Heart right ventricle (tissue), 16 donors: ENCODE results near the gene IGFBP7. TPM values are rescaled to one million over a fixed set of nuclear protein-coding genes. Genes with fewer than 3 reads are reported as not detected.

ENCODE experiments used
- ATAC-seq, 8 donors: fragments of 200-7000 bp; cut with Tn5 transposase; one replicate each; pipeline ENCODE4 v1.9.1; 2020; ENCODE audit warnings: mild to moderate bottlenecking in 8 of 8, moderate library complexity in 8 of 8, moderate number of reproducible peaks in 1 of 8
- DNase-seq, 2 donors: peaks; one replicate each; pipeline ENCODE4 v3.0.0-alpha.2; 2020
- H3K27ac ChIP-seq, 10 donors: fragments of 200-600 bp; sonication (generic) in 2 of 10; one replicate each; pipeline versions ENCODE4 v1.5.0 to v1.8.0; 2020 to 2022; ENCODE audit warnings: mild to moderate bottlenecking in 3 of 10
- H3K27me3 ChIP-seq, 7 donors: fragments of 200-600 bp; one replicate each; pipeline ENCODE4 v1.8.0; 2021 to 2022; ENCODE audit warnings: mild to moderate bottlenecking in 2 of 7
- H3K36me3 ChIP-seq, 9 donors: fragments of 200-600 bp; sonication (generic) in 1 of 9; one replicate each; pipeline versions ENCODE4 v1.5.0 to v1.8.0; 2020 to 2022; ENCODE audit warnings: mild to moderate bottlenecking in 2 of 9
- H3K4me1 ChIP-seq, 9 donors: fragments of 200-600 bp; sonication (generic) in 1 of 9; one replicate each; pipeline versions ENCODE4 v1.5.0 to v1.8.0; 2020 to 2022; ENCODE audit warnings: mild to moderate bottlenecking in 4 of 9
- H3K4me3 ChIP-seq, 10 donors: fragments of 200-600 bp; sonication (generic) in 2 of 10; one replicate each; pipeline versions ENCODE4 v1.5.0 to v1.8.0; 2020 to 2022; ENCODE audit warnings: mild to moderate bottlenecking in 7 of 10, moderate library complexity in 2 of 10
- H3K9me3 ChIP-seq, 11 donors: fragments of 200-600 bp in 10 of 11; sonication (generic) in 2 of 11; one replicate each; pipeline versions ENCODE4 v1.5.0 to v1.8.0; 2013 to 2022; ENCODE audit warnings: mild to moderate bottlenecking in 2 of 11, control low read depth in 1 of 11, moderate library complexity in 1 of 11
- WGBS, 2 donors: extraction: QIAGEN DNeasy Blood & Tissue Kit; methylation state at CpG; one replicate each; pipeline ENCODE4 v1.1.7; 2013; ENCODE audit warnings: inconsistent platforms in 1 of 2; 5-methylcytosine and 5-hydroxymethylcytosine counted together
- intact Hi-C, 10 donors: fragments of 100-400 bp; cut with DNase I; formaldehyde crosslinking; loops; one replicate each; pipeline versions ENCODE4 v1.11.1 to v1.14.2; 2022
- polyA plus RNA-seq, 2 donors: library from polyadenylated mRNA; stranded (reverse); fragments of 200-250 nt; gene quantifications; one replicate each; pipeline ENCODE4 v1.2.3, GENCODE V29; 2013
- total RNA-seq, 10 donors: library from RNA; stranded (reverse); fragmentation: NEBNext Ultra II Directional in 3 of 10; extraction: Animal tissue kit (Norgen Biotek cat#: 25700) in 3 of 10; gene quantifications; one replicate each; pipeline versions ENCODE4 v1.2.1 to v1.2.4, GENCODE V29; 2021 to 2023
- TF ChIP-seq, protein P1 (sequence below), 9 donors: fragments of 200-600 bp; sonication (generic) in 2 of 9; IDR thresholded peaks; one replicate each; pipeline versions ENCODE4 v1.5.0 to v1.8.0; 2021 to 2022; ENCODE audit warnings: antibody characterized with exemption in 9 of 9, mild to moderate bottlenecking in 5 of 9, moderate library complexity in 1 of 9
- donor health status: Arrhythmogenic right ventricular cardiomyopathy.
- donor health status: ischemic (EF 13 %, LVEDD 7.1; RV severe dilation, severe dysfunction).
- donor health status: healthy with polysubstance abuse.
- donor health status: DM: no; HTN: yes; CAD: no.
- donor health status: DM: no; HTN: no; CAD: no.
- donor health status: ischemic (EF 25% LVEDD 6.9; RV normal size, moderate dysfunction).
- donor health status: ischemic (EF 25% LVEDD 5.7; RV mildly dilated, moderate dysfunction).
- donor health status: healthy.
- donor health status: DM: yes; HTN: yes; CAD: no.
- donor health status: Ischemic cardiomyopathy.
- donor health status: ischemic (EF 35%, LVEDD 5.7; RV mildly dilated, moderate dysfunction).
- donor health status: nonischemic (EF 11% LVEDD 7.7; RV severe dilation, severe dysfunction).
- donor health status: DM: yes; HTN: yes; CAD: no.
- donor health status: PGD.
- donor health status: ischemic (EF 29% LVEDD 5.4; RV normal size, mild dysfunction).
- donor health status: nonischemic (EF 23%, LVEDD 6.1; RV moderate dilation, normal function).

The IGFBP7 gene
- total and polyA plus RNA-seq, 12 donors = 498 to 1,251 (median 626) TPM

DNA sequence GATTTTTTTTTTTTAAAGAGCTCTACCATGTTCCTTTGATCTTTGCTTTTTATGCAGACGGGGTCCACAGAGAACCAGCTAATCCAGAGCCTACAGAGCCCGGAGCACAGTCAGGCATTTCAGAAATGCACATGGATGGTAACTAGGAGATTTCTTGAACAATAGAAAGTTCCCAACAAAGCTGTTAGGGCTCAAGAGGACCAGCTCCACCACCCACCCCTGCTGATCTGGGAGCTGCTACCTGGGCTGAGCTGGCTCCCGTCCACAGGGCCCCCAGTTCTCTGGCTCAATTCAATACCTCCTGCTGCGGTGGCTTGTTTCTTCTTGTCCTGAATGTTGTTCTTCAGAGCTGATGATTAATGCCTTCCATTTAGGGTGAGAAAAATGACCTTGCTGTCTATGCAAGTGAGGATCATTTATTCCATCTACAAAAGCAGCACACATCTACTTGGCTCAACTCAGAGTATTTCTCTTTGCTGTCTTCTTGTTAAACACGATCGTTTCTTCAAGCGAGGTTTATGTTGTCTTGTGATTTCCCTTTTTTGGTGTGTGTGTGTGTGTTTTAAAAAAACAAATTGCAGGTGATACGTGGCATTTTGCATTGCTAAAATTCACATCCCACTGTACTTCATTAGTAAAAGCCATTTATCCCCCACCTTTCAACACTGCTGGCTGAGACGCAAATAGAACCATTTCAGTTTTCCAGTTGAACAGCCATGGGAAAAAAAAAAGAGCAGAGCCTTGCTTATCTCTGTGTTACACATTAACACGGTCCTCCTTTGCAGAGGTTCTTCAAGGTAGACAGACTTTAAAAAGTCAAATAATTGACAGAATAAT, 31.3 kb downstream of the IGFBP7 start:
- peaks cover 0 to 23% (median 0%) of the 10 kb centered on the region in 9 donors for H3K36me3 ChIP-seq
- H3K9me3 ChIP-seq = no peaks in the 10 kb centered on the region
- DNase-seq (no peak), ATAC-seq (peak in 5 of 8 donors; percentile 6 to 67 (median 52))
- intact Hi-C loops = loop anchor here in 1 of 10 donors (2.0 kb wide), 1 partner anchor 32 kb away; the partner anchor contains the start of gene IGFBP7
- peaks cover 14 to 100% (median 95%) of the 10 kb centered on the region in 9 donors for H3K4me1 ChIP-seq
- no peaks in the 10 kb centered on the region for H3K27me3 ChIP-seq
- TF ChIP-seq, protein P1, sequence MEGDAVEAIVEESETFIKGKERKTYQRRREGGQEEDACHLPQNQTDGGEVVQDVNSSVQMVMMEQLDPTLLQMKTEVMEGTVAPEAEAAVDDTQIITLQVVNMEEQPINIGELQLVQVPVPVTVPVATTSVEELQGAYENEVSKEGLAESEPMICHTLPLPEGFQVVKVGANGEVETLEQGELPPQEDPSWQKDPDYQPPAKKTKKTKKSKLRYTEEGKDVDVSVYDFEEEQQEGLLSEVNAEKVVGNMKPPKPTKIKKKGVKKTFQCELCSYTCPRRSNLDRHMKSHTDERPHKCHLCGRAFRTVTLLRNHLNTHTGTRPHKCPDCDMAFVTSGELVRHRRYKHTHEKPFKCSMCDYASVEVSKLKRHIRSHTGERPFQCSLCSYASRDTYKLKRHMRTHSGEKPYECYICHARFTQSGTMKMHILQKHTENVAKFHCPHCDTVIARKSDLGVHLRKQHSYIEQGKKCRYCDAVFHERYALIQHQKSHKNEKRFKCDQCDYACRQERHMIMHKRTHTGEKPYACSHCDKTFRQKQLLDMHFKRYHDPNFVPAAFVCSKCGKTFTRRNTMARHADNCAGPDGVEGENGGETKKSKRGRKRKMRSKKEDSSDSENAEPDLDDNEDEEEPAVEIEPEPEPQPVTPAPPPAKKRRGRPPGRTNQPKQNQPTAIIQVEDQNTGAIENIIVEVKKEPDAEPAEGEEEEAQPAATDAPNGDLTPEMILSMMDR (IDR thresholded peaks at IDR 0.05) = no peak
- peak overlapping the region; percentile 21 to 100 (median 72) for H3K27ac ChIP-seq
- WGBS, 2 donors = 28 to 32% methylated on average over 10 of the region's 10 CpGs
- H3K4me3 ChIP-seq = peak overlapping the region in 3 of 10 donors; percentile 5 to 16 (median 11)

DNA sequence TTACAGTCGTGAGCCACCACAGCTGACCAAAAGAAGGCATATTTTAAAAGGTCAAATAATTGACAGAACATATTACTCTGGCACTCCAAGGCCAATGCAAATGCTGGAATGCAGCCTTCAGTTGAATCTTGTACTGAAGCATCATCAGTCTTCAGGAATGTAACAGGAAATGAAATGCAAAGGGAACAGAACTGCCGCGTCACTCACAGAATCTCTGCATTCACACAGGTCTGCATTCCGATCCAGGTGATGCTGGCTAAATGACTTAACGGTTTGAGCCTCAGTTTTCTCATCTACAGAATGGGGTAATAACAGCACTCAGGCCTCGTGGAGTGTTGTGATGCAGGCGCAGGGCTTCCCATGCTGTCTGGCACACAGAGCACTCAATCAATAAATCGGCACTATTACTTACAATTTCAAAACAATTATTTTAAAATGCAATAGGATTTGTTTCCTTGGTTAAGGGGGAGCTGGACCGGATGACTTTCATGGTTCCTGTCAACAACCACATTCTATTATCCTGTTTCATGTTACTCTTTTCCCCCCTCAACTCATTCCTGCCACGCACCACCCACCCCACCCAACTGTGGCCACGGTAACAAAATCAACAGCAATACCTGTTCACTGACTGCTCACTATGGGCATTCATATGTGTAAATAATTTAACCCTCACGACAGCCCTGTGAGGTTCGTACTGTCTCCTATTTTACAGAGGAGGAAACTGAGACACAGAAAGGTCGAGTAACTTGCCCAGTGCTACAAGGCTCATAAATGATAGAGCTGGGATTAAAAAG, 32.4 kb downstream of the IGFBP7 start:
- DNase-seq (no peak), ATAC-seq (peak in 1 of 8 donors; percentile 7)
- Histone ChIP-seq H3K27ac (peak overlapping the region in 8 of 10 donors; percentile 64 to 100 (median 76)), H3K36me3 (peaks cover 0 to 23% (median 0%) of the 10 kb centered on the region in 9 donors), H3K4me3 (no peak overlapping the region), H3K9me3 (no peaks in the 10 kb centered on the region), H3K27me3 (no peaks in the 10 kb centered on the region), H3K4me1 (peaks cover 14 to 100% (median 92%) of the 10 kb centered on the region in 9 donors)
- intact Hi-C loops = loop anchor here in 1 of 10 donors (2.0 kb wide), 1 partner anchor 33 kb away; the partner anchor contains the start of gene IGFBP7
- WGBS, 2 donors = 69% methylated on average over 14 of the region's 14 CpGs
- TF ChIP-seq, protein P1 (IDR thresholded peaks at IDR 0.05) = no peak

DNA sequence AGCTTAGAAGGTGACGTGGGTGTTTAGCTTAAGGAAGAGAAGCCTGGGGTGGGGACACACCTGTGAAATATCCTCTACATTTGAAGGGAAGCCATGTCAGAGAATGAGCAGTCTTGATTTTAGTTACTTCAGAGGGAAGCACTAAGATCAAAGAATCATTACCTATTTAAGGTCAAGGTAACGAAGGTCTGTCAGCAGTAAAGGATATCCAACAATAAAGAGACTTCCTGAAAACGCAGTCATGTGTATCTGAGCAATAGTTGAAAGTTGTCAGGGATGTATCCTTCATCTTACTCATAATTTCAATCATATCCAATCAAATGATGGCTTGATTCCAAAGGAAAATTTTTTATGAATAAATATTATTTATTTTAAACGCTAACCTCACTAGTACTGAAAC, 33.5 kb downstream of the IGFBP7 start:
- peaks cover 0 to 25% (median 0%) of the 10 kb centered on the region in 9 donors for H3K36me3 ChIP-seq
- peaks cover 14 to 100% (median 92%) of the 10 kb centered on the region in 9 donors for H3K4me1 ChIP-seq
- H3K4me3 ChIP-seq = no peak overlapping the region
- WGBS, 2 donors = 49 to 60% methylated on average over 4 of the region's 4 CpGs
- no peaks in the 10 kb centered on the region for H3K9me3 ChIP-seq
- DNase-seq (no peak), ATAC-seq (no peak)
- H3K27me3 ChIP-seq = no peaks in the 10 kb centered on the region
- H3K27ac ChIP-seq = peak overlapping the region in 5 of 10 donors; percentile 6 to 64 (median 39)
- intact Hi-C loops = no loop called here
- TF ChIP-seq, protein P1 (IDR thresholded peaks at IDR 0.05) = no peak

DNA sequence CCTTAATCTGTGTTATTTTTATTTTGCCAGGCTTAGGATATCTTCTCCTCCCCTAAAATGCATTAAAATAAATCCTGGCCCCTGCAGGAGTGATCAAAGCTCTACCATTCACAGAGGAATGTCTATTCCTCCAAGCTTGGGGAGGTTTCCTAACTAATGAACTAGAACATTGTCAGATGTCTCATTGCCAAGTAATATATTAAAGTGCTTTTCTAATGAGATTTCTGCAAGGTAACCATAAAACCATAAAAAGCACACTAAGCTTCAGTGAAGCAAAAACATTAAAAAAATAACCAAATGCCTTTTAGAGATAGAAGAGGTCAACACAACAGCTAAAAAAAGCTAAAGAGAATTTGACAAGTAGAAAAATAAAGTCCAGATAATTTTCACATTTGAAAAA, 34.8 kb downstream of the IGFBP7 start:
- DNase-seq (no peak), ATAC-seq (no peak)
- Histone ChIP-seq H3K27me3 (no peaks in the 10 kb centered on the region), H3K4me3 (no peak overlapping the region), H3K4me1 (peaks cover 11 to 100% (median 92%) of the 10 kb centered on the region in 9 donors), H3K36me3 (peaks cover 0 to 25% (median 0%) of the 10 kb centered on the region in 9 donors), H3K27ac (peak overlapping the region in 6 of 10 donors; percentile 2 to 64 (median 42)), H3K9me3 (no peaks in the 10 kb centered on the region)
- TF ChIP-seq, protein P1 (IDR thresholded peaks at IDR 0.05) = no peak
- intact Hi-C loops = no loop called here
